Measurements from ENCODE around the gene TATDN2. TPM values are rescaled to one million over a fixed set of nuclear protein-coding genes. Genes with fewer than 3 reads are reported as not detected.

The TATDN2 gene
- polyA plus RNA-seq, 1 of the 3 experiments (the other 2 are of a cell fraction), result 14.7 TPM

GRCh38 chr3:10299175-10299574 is 50.9 kb downstream of the TATDN2 start:
- no peaks in the 10 kb centered on the region for H3K9me2 ChIP-seq
- peaks cover 37 to 45% of the 10 kb centered on the region in 2 experiments for H3K36me3 ChIP-seq (replicated peaks in 1 of 2; ENCODE audit: control insufficient read depth in 1 of 2, insufficient read depth in 2 of 2, low read length in 1 of 2)
- peak; percentile 30 for DNase-seq
- H4K20me1 ChIP-seq (ENCODE audit: insufficient read depth), result no peaks in the 10 kb centered on the region
- H3F3A ChIP-seq (replicated peaks; ENCODE audit: insufficient read depth), result peaks cover 18% of the 10 kb centered on the region
- H3K9me3 ChIP-seq, result no peaks in the 10 kb centered on the region
- no peak overlapping the region for H2AFZ ChIP-seq (ENCODE audit: low read depth)
- H3K4me1 ChIP-seq (ENCODE audit: control insufficient read depth in 1 of 2, insufficient read depth in 2 of 2, low read depth in 1 of 2, low read length in 1 of 2), result peaks cover 0 to 3% of the 10 kb centered on the region in 2 experiments; a peak in 1 of 4 replicates
- H3K79me2 ChIP-seq (ENCODE audit: insufficient read depth), result no peaks in the 10 kb centered on the region
- ChIA-PET CTCF (interaction anchor here (0.7 kb wide), 1 partner anchor 453 kb away, joined by 4 read pairs; no protein-coding TSS in a partner anchor), POLR2A (no interaction called here)
- H3K9ac ChIP-seq, result no peak overlapping the region
- H3K4me2 ChIP-seq, result no peak overlapping the region
- WGBS (ENCODE audit: low lambda C conversion rate), result 54% methylated on average over 2 of the region's 2 CpGs
- H3K27me3 ChIP-seq (ENCODE audit: insufficient read depth), result no peaks in the 10 kb centered on the region
- H3K27ac ChIP-seq (ENCODE audit: low read depth in 2 of 2, low read length in 1 of 2), result peak overlapping the region in 1 of 2 experiments; percentile 50; a peak in 1 of 4 replicates
- no peak for TF ChIP-seq FOXM1 (IDR thresholded peaks at IDR 0.05; ENCODE audit: low read depth)
- TF ChIP-seq RAD21 (IDR thresholded peaks at IDR 0.05; ENCODE audit: low read length), result peak; percentile 33
- TF ChIP-seq CTCF (IDR thresholded peaks at IDR 0.05), result peak; percentile 15
- H3K4me3 ChIP-seq (ENCODE audit: low read depth in 2 of 2, low read length in 1 of 2), result no peak overlapping the region

DNA sequence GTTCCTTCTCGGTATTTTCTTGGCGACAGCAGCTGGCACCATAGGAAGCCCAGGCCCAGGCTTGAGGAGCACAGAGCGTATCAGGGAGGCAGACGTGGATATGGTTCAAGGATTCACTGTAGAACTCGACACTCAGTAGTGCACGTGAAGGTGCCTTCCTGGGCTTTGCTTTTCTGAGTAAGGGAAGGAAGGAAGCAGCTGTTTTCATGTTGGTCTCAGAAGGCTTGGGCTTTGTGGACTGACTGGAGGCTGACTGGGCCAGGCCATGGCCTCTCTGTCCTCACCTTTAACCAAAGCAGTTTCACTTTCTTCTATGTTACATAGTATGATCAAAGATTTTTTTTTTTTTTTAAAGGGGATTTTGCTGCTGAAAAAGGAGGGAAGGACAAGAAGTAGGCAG is 51.4 kb downstream of the TATDN2 start:
- Histone ChIP-seq H2AFZ (ENCODE audit: low read depth) (no peak overlapping the region), H3F3A (replicated peaks; ENCODE audit: insufficient read depth) (peaks cover 15% of the 10 kb centered on the region), H3K79me2 (ENCODE audit: insufficient read depth) (no peaks in the 10 kb centered on the region), H4K20me1 (ENCODE audit: insufficient read depth) (no peaks in the 10 kb centered on the region), H3K4me1 (ENCODE audit: control insufficient read depth in 1 of 2, insufficient read depth in 2 of 2, low read depth in 1 of 2, low read length in 1 of 2) (peaks cover 0 to 3% of the 10 kb centered on the region in 2 experiments; a peak in 1 of 4 replicates), H3K4me3 (ENCODE audit: low read depth in 2 of 2, low read length in 1 of 2) (no peak overlapping the region), H3K27me3 (ENCODE audit: insufficient read depth) (no peaks in the 10 kb centered on the region), H3K27ac (ENCODE audit: low read depth in 2 of 2, low read length in 1 of 2) (peak overlapping the region in 1 of 2 experiments; percentile 50; a peak in 1 of 4 replicates), H3K4me2 (no peak overlapping the region), H3K9me3 (no peaks in the 10 kb centered on the region), H3K36me3 (replicated peaks in 1 of 2; ENCODE audit: control insufficient read depth in 1 of 2, insufficient read depth in 2 of 2, low read length in 1 of 2) (peaks cover 40 to 50% of the 10 kb centered on the region in 2 experiments), H3K9ac (no peak overlapping the region), H3K9me2 (no peaks in the 10 kb centered on the region)
- CTCF ChIA-PET, result interaction anchor here (0.7 kb wide), 1 partner anchor 453 kb away, joined by 4 read pairs; no protein-coding TSS in a partner anchor
- WGBS (ENCODE audit: low lambda C conversion rate), result 84% methylated on average over 6 of the region's 6 CpGs
- POLR2A ChIA-PET, result no interaction called here
- DNase-seq, result no peak
- no peak for TF ChIP-seq GABPA (IDR thresholded peaks at IDR 0.05; ENCODE audit: low read depth)
- no peak for TF ChIP-seq RXRA (IDR thresholded peaks at IDR 0.05; ENCODE audit: borderline replicate concordance, low read depth)
- TF ChIP-seq CTCF (IDR thresholded peaks at IDR 0.05), result no peak
- no peak for TF ChIP-seq RAD21 (IDR thresholded peaks at IDR 0.05; ENCODE audit: low read length)
- TF ChIP-seq FOXM1 (IDR thresholded peaks at IDR 0.05; ENCODE audit: low read depth), result no peak
- TF ChIP-seq MAX (IDR thresholded peaks at IDR 0.05; ENCODE audit: low read depth), result no peak
- no peak for TF ChIP-seq TAF1 (IDR thresholded peaks at IDR 0.05; ENCODE audit: borderline replicate concordance, low read depth, low read length)
- TF ChIP-seq PBX3 (IDR thresholded peaks at IDR 0.05), result no peak
- TF ChIP-seq TCF12 (IDR thresholded peaks at IDR 0.05), result no peak
- TF ChIP-seq NRF1 (IDR thresholded peaks at IDR 0.05; ENCODE audit: low read depth, low read length), result no peak
- no peak for TF ChIP-seq SIN3A (IDR thresholded peaks at IDR 0.05; ENCODE audit: borderline replicate concordance, low read depth, low read length)
- TF ChIP-seq FOSL2 (IDR thresholded peaks at IDR 0.05; ENCODE audit: borderline replicate concordance, low read depth), result no peak
- TF ChIP-seq TEAD4 (IDR thresholded peaks at IDR 0.05; ENCODE audit: borderline replicate concordance, insufficient read depth), result no peak
- TF ChIP-seq USF1 (IDR thresholded peaks at IDR 0.05; ENCODE audit: borderline replicate concordance, low read depth), result no peak
- no peak for TF ChIP-seq IRF3 (IDR thresholded peaks at IDR 0.05; ENCODE audit: low read depth, low read length)
- TF ChIP-seq ZBTB33 (IDR thresholded peaks at IDR 0.05; ENCODE audit: borderline replicate concordance, low read depth), result no peak
- no peak for TF ChIP-seq YY1 (IDR thresholded peaks at IDR 0.05; ENCODE audit: low read depth)

Measured in SK-N-SH (cell line).